GM10248 (cell line): ENCODE results near the gene DLG2.

Source experiments
- CTCF ChIA-PET: fragments of 300-600 bp; sonication (Branson Sonifier 250); formaldehyde crosslinking; extraction: SDS; loops from one replicate; lab custom pipeline; 2021; ENCODE audit warnings: antibody characterized with exemption; lab: Yijun Ruan, JAX
- POLR2A ChIA-PET: fragments of 350-650 bp; sonication (Branson Sonifier 250); formaldehyde crosslinking; extraction: SDS; loops from one replicate; lab custom pipeline; 2020; ENCODE audit warnings: antibody characterized with exemption; lab: Yijun Ruan, JAX
- DNase-seq: peaks from one replicate; pipeline ENCODE4 v3.0.0; 2012; ENCODE audit errors: extremely low spot score
- TF ChIP-seq, protein P1 (sequence below): IDR thresholded peaks from 2 replicates; pipeline ENCODE4 v1.5.1; 2012; ENCODE audit warnings: mild to moderate bottlenecking, low read depth; ENCODE audit errors: extremely low read depth, missing control alignments, control extremely low read depth

Gene DLG2

GRCh38 chr11:85647078-85647477 is 19.9 kb upstream of the DLG2 start:
- ChIA-PET CTCF (interaction anchor here (1.0 to 3.8 kb wide), 6 partner anchors 10 to 208 kb away, joined by 3 to 27 read pairs (median 6); partner anchors contain the start of genes CCDC83 and CREBZF), POLR2A (interaction anchor here (1.1 to 1.7 kb wide), 4 partner anchors 9 to 19 kb away, joined by 3 to 11 read pairs (median 8); partner anchors contain the start of genes CREBZF and TMEM126B)
- TF ChIP-seq, protein P1, sequence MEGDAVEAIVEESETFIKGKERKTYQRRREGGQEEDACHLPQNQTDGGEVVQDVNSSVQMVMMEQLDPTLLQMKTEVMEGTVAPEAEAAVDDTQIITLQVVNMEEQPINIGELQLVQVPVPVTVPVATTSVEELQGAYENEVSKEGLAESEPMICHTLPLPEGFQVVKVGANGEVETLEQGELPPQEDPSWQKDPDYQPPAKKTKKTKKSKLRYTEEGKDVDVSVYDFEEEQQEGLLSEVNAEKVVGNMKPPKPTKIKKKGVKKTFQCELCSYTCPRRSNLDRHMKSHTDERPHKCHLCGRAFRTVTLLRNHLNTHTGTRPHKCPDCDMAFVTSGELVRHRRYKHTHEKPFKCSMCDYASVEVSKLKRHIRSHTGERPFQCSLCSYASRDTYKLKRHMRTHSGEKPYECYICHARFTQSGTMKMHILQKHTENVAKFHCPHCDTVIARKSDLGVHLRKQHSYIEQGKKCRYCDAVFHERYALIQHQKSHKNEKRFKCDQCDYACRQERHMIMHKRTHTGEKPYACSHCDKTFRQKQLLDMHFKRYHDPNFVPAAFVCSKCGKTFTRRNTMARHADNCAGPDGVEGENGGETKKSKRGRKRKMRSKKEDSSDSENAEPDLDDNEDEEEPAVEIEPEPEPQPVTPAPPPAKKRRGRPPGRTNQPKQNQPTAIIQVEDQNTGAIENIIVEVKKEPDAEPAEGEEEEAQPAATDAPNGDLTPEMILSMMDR: no peak
- DNase-seq: no peak

DNA sequence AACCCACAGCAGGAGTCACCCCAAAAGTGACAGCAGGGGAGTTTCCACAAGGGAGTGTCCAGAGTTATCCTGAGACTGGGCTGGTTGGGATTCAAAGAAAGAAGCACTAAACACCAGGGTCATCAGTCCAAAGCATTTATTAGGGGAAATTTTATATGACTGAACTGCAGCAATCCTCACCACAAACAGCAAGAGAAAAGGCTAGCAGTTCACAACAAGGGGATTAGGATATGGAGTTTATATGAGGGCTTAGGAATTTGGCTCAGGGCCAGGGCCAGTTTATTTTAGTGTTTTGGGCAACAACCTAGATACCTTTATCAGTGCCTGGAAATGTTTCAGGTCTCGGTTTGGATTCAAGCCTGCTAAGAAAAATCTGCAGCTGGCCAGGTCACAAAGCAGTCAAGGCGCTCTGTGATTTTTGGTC is 16.1 kb upstream of the DLG2 start:
- POLR2A ChIA-PET: no interaction called here
- DNase-seq: no peak
- TF ChIP-seq, protein P1: no peak
- CTCF ChIA-PET: no interaction called here

GRCh38 chr11:85634747-85635146 is 7.6 kb upstream of the DLG2 start:
- no peak for DNase-seq
- TF ChIP-seq, protein P1: no peak
- ChIA-PET POLR2A (no interaction called here), CTCF (no interaction called here)

GRCh38 chr11:85628771-85629341 is 1.7 kb upstream of the DLG2 start:
- CTCF ChIA-PET: interaction anchor here (0.7 to 2.3 kb wide), 5 partner anchors 9 to 36 kb away, joined by 3 to 10 read pairs (median 4); partner anchors contain the start of genes CREBZF and TMEM126A
- no peak for DNase-seq
- POLR2A ChIA-PET: interaction anchor here (1.1 to 1.4 kb wide), 2 partner anchors 19 to 24 kb away, joined by 6 to 11 read pairs; partner anchors contain the start of gene TMEM126A
- TF ChIP-seq, protein P1: no peak

- TF ChIP-seq, protein P1: no peak
- CTCF ChIA-PET: interaction anchor here (0.7 to 2.3 kb wide), 5 partner anchors 9 to 37 kb away, joined by 3 to 10 read pairs (median 4); partner anchors contain the start of genes CREBZF and TMEM126A
- POLR2A ChIA-PET: interaction anchor here (0.5 to 1.4 kb wide), 3 partner anchors 19 to 1513 kb away, joined by 4 to 11 read pairs (median 6); partner anchors contain the start of gene TMEM126A
- peak; percentile 91 for DNase-seq
Measured at GRCh38 chr11:85627998-85628770, 1.0 kb upstream of the DLG2 start, which contains the start of gene TMEM126B. TSS of gene TMEM126B (plus strand) at chr11:85628593. CDS start at chr11:85628608, 15 bp downstream.

DNA sequence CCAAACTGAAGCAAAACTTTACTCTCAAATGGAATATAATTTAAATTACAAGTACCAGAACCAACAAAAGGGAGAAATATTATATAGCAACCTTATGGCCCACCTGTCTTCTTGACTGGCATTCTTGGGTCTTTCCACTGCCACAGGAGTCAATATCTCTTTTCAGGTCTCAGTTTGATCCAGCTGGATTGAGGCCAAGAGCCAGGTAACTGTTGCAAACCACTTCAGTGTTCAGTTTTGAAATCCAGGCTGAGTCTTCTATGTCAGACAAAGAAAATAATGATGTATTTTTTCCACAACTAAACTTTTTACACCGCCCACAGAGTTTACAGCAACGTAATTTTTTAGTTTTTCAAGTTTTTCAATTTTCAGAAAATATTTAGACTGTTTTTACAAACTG is 648 bp downstream of the DLG2 start:
- TF ChIP-seq, protein P1: no peak
- POLR2A ChIA-PET: no interaction called here
- CTCF ChIA-PET: interaction anchor here (1.5 kb wide), 1 partner anchor 11 kb away, joined by 3 read pairs; no protein-coding TSS in a partner anchor
- DNase-seq: no peak
